Tibial nerve (tissue), 4 donors: ENCODE measurements around the gene SULT1C3. TPM values are rescaled to one million over a fixed set of nuclear protein-coding genes. Genes with fewer than 3 reads are reported as not detected.

Source experiments
- DNase-seq, 2 donors: peaks; one replicate each; pipeline ENCODE4 v3.0.0-alpha.2; 2019; ENCODE audit warnings: low spot score in 2 of 2
- H3K27ac ChIP-seq, 4 donors: fragments of 200-600 bp; sonication (generic) in 3 of 4; one replicate each; pipeline ENCODE4 v1.5.1; 2017 to 2019; ENCODE audit warnings: mild to moderate bottlenecking in 1 of 4
- H3K27me3 ChIP-seq, 2 donors: fragments of 200-600 bp; sonication (generic) in 1 of 2; one replicate each; pipeline versions ENCODE4 v1.5.1 to v1.6.0; 2017 to 2019
- H3K36me3 ChIP-seq, 3 donors: fragments of 200-600 bp; sonication (generic); one replicate each; pipeline ENCODE4 v1.5.1; 2018 to 2019
- H3K4me1 ChIP-seq, 4 donors: fragments of 200-600 bp; sonication (generic) in 3 of 4; one replicate each; pipeline ENCODE4 v1.5.1; 2017 to 2019
- H3K4me3 ChIP-seq, 4 donors: fragments of 200-600 bp; sonication (generic) in 3 of 4; one replicate each; pipeline ENCODE4 v1.5.1; 2017 to 2019; ENCODE audit warnings: mild to moderate bottlenecking in 1 of 4, moderate library complexity in 1 of 4
- H3K9me3 ChIP-seq, 4 donors: fragments of 200-600 bp; sonication (generic) in 3 of 4; one replicate each; pipeline ENCODE4 v1.5.1; 2017 to 2019
- EP300 ChIP-seq, 2 donors: sonication (generic); formaldehyde crosslinking; IDR thresholded peaks; one replicate each; pipeline ENCODE4 v1.6.1; 2017; ENCODE audit warnings: antibody characterized with exemption in 2 of 2, mild to moderate bottlenecking in 1 of 2
- POLR2A ChIP-seq, 2 donors: fragments of 450-650 bp; IDR thresholded peaks; one replicate each; pipeline ENCODE4 v1.6.1; 2017; ENCODE audit warnings: antibody characterized with exemption in 2 of 2, mild to moderate bottlenecking in 2 of 2, moderate library complexity in 2 of 2
- WGBS, 2 donors: methylation state at CpG; one replicate each; pipeline ENCODE4 v1.1.5; 2018; 5-methylcytosine and 5-hydroxymethylcytosine counted together
- total RNA-seq, 4 donors: library from RNA; depleted of rRNA; stranded (reverse); fragments of >200 nt; gene quantifications; one replicate each; pipeline ENCODE4 v1.1.0, GENCODE V29; 2016
- TF ChIP-seq, protein P1 (sequence below), 5 experiments: fragments of 200-600 bp in 3 of 5; fragments of 450-650 bp in 2 of 5; sonication (generic) in 3 of 5; IDR thresholded peaks; one replicate each; pipeline ENCODE4 v1.5.1; 2016 to 2019; ENCODE audit warnings: antibody characterized with exemption in 5 of 5, mild to moderate bottlenecking in 3 of 5, moderate library complexity in 2 of 5

SULT1C3 gene
- total RNA-seq, 4 donors from 2014 or later = not detected

DNA sequence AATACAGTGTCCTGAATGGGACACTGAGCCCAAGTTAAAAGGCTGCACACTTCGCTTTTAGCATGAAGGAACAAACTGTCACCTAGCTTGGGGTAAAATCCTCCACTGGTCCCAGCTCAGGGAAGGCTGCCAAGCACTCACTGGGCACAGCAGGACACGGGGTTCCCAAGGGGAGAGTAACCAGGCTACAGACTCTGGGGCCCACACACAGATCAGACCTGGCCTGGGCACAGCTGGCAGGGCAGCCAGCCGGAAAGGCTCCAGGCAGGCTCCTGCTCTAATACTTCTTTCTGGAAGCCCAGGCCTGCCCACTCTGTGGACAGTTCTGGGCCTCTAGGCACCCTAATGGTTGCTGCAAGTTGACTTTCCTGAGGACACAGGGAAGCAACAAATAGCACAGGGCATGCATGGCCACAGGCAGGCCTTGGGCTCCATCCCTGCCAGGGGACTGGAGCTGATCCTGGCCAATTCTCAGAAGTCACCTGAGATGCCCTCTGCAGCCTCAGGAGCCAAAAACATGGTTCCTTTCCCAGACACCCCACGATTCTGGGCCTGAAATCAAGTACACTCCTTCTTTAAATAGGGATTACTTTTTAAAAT lies 18.7 kb upstream of the SULT1C3 start:
- TF ChIP-seq POLR2A (IDR thresholded peaks at IDR 0.05) = no peak
- TF ChIP-seq EP300 (IDR thresholded peaks at IDR 0.05) = no peak
- TF ChIP-seq, protein P1, sequence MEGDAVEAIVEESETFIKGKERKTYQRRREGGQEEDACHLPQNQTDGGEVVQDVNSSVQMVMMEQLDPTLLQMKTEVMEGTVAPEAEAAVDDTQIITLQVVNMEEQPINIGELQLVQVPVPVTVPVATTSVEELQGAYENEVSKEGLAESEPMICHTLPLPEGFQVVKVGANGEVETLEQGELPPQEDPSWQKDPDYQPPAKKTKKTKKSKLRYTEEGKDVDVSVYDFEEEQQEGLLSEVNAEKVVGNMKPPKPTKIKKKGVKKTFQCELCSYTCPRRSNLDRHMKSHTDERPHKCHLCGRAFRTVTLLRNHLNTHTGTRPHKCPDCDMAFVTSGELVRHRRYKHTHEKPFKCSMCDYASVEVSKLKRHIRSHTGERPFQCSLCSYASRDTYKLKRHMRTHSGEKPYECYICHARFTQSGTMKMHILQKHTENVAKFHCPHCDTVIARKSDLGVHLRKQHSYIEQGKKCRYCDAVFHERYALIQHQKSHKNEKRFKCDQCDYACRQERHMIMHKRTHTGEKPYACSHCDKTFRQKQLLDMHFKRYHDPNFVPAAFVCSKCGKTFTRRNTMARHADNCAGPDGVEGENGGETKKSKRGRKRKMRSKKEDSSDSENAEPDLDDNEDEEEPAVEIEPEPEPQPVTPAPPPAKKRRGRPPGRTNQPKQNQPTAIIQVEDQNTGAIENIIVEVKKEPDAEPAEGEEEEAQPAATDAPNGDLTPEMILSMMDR (IDR thresholded peaks at IDR 0.05) = no peak
- Histone ChIP-seq H3K36me3 (no peaks in the 10 kb centered on the region), H3K27me3 (no peaks in the 10 kb centered on the region), H3K27ac (no peak overlapping the region), H3K9me3 (peaks cover 0 to 23% (median 1%) of the 10 kb centered on the region in 4 donors), H3K4me3 (no peak overlapping the region), H3K4me1 (no peaks in the 10 kb centered on the region)
- 74 to 81% methylated on average over 3 to 4 of the region's 4 CpGs for WGBS, 2 donors
- no peak for DNase-seq

DNA sequence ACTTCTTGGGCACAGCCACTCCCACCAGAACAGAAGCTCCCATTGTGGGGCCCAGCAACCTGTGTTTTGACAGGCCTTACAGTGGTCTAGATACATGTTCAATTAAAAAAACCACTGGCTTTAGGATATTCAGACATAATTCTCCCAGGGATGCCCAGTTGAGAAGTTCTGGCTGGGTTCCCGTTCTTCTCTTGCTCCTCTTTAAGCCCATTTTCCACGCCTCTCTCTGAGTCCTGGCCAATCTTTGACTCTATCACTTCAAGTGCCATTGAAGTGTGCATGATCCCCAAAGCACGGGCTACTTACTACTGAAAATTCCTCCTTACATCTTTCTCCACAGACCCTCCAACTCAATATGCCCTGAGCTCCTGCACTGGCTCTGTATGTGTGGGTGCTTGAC lies 17.5 kb upstream of the SULT1C3 start:
- Histone ChIP-seq H3K36me3 (no peaks in the 10 kb centered on the region), H3K27ac (no peak overlapping the region), H3K4me1 (no peaks in the 10 kb centered on the region), H3K9me3 (peaks cover 0 to 23% (median 1%) of the 10 kb centered on the region in 4 donors), H3K27me3 (no peaks in the 10 kb centered on the region), H3K4me3 (no peak overlapping the region)
- no peak for TF ChIP-seq EP300 (IDR thresholded peaks at IDR 0.05)
- 82 to 88% methylated on average over 3 of the region's 3 CpGs for WGBS, 2 donors
- no peak for DNase-seq

DNA sequence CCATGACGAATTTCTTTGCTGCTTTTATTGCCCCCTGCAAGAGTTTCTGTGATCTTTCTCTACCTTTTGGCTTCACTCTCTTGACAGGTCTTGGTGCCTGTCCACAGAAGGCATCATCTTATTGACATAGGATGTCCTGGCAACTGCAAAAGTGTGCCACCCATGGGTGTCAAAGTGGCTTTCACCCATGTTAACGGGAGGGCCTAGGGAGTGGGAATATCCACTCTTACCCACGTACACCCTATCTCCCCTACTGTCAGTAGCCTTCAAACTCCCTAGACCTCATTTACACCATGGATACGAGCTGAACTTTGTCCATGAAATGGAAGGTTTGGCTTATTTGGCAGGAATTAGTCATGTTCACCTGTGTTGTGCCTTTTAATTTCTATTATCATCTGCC lies 16.2 kb upstream of the SULT1C3 start:
- no peak overlapping the region for H3K27ac ChIP-seq
- TF ChIP-seq EP300 (IDR thresholded peaks at IDR 0.05) (no peak), POLR2A (IDR thresholded peaks at IDR 0.05) (no peak)
- TF ChIP-seq, protein P1 (IDR thresholded peaks at IDR 0.05) = no peak
- peaks cover 0 to 23% (median 1%) of the 10 kb centered on the region in 4 donors for H3K9me3 ChIP-seq
- no peaks in the 10 kb centered on the region for H3K27me3 ChIP-seq
- no peak for DNase-seq
- no peak overlapping the region for H3K4me3 ChIP-seq
- H3K4me1 ChIP-seq = no peaks in the 10 kb centered on the region
- no peaks in the 10 kb centered on the region for H3K36me3 ChIP-seq
- 81 to 83% methylated on average over 4 of the region's 4 CpGs for WGBS, 2 donors

- DNase-seq = no peak
- H3K36me3 ChIP-seq = no peaks in the 10 kb centered on the region
- H3K27me3 ChIP-seq = no peaks in the 10 kb centered on the region
- WGBS, 2 donors = 91 to 100% methylated on average over 1 of the region's 1 CpG
- H3K4me1 ChIP-seq = no peaks in the 10 kb centered on the region
- TF ChIP-seq, protein P1 (IDR thresholded peaks at IDR 0.05) = no peak
- TF ChIP-seq POLR2A (IDR thresholded peaks at IDR 0.05) = no peak
- no peak for TF ChIP-seq EP300 (IDR thresholded peaks at IDR 0.05)
- H3K27ac ChIP-seq = no peak overlapping the region
- H3K4me3 ChIP-seq = no peak overlapping the region
- peaks cover 0 to 23% (median 1%) of the 10 kb centered on the region in 4 donors for H3K9me3 ChIP-seq
These were observed 15.7 kb upstream of the SULT1C3 start for GRCh38 chr2:108224022-108224421.

DNA sequence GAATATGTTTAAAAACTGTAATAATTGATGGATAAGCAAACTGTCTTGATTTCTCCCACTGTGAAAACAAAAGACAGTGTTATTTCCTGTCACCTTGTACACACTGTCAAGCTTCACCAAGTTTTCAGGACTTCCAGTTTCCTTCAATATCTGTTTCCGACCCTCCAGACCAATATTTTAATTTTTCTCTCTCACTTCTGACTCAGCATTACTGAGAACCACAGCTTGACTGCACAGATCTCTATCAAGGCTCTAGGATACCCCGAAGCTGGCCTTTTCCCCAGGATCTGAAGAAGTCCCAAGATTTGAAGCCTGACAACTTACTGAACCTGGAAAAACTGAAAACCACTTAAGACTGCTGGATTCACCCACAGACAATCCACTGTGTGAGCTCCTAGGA lies 13.2 kb upstream of the SULT1C3 start:
- TF ChIP-seq EP300 (IDR thresholded peaks at IDR 0.05) = no peak
- TF ChIP-seq POLR2A (IDR thresholded peaks at IDR 0.05) = no peak
- TF ChIP-seq, protein P1 (IDR thresholded peaks at IDR 0.05) = no peak
- WGBS, 2 donors = 68 to 75% methylated on average over 2 of the region's 2 CpGs
- DNase-seq = no peak

More for the DNA sequence above, 13.2 kb upstream of the SULT1C3 start:
- peaks cover 0 to 27% (median 1%) of the 10 kb centered on the region in 4 donors for H3K9me3 ChIP-seq
- H3K27me3 ChIP-seq = no peaks in the 10 kb centered on the region
- H3K4me3 ChIP-seq = no peak overlapping the region
- no peak overlapping the region for H3K27ac ChIP-seq
- H3K36me3 ChIP-seq = no peaks in the 10 kb centered on the region
- no peaks in the 10 kb centered on the region for H3K4me1 ChIP-seq
